HuH-7 (cell line): ENCODE results near the gene ARL3.
"Not testable (repeated sequence)": the region's sequence is repeated elsewhere in the genome, so short reads cannot be mapped to it uniquely, and the experiment has no call there.

Experiments
- DNase-seq: peaks from one replicate; pipeline ENCODE4 v3.0.0; 2011; ENCODE audit warnings: low spot score

The ARL3 gene

DNA sequence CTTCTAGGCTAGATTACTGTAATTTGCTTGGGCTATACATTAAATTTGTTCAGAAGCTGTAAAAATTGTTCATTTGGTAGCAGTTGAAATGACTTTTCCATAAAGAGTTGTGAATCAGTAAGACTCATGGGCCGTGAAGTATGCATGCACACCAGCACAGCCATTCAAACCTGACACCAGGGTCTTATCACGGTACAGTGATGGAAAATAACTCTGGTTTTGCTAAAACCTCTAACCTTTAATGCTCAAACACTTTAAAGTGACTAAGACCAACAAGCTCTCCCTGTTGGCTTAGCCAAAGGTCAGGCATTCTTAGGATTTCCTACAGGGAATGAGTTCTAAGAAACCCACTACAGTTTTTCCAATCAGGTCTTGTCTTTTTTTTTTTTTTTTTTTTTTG lies 11.5 kb downstream of the ARL3 start:
- DNase-seq: no peak

DNA sequence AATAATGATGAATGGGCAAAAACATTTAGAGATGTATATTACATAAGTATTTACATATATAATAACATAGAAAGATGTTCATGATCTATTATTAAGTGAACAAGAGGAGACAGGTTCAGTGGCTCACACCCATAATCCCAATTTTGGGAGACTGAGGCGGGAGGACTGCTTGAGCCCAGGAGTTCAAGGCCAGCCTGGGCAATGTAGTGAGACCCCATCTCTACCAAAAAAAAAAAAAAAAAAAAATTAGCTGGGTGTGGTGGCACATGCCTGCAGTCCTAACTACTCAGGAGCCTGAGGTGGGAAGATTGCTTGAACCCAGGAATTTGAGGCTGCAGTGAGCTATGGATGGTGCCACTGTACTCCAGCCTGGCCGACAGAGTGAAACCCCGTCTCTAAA lies 12.4 kb downstream of the ARL3 start:
- DNase-seq: no peak

DNA sequence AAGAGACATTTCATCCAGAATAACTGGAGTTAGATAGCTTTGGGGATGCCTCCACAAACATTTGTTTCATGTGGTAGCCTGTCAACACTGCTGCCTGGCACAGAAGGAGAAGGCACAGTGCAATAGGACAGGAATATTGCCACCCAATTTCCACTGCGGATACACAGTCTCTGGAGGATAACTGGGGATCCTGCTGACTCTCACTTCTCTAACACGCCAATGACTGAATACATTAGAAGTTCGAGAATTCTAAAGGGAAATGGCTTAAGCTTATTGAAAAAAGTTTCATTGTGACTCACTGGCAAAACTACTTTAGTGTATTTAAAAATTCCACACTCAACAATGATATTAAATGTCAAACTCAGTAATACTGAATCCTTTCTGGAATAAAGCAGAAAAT lies 12.9 kb downstream of the ARL3 start:
- no peak for DNase-seq

DNA sequence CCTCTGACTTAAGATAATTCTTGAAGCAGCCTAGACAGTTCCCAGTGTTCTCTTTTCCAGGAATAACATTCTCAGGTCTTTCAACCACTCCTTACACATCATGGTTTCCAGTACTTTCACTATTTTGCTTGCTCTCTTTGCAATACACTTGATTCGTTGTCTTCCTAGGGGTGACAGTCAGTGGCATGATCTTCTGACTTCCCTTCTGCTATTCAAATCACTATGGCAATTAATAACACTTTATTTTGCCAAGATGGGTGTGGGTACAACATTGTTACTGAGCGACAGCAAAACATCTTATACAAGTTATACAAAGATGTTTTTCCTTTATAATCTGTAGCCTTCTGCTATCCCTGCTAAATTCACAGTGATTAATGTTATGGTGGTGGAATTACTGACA lies 15.3 kb downstream of the ARL3 start:
- no peak for DNase-seq

DNA sequence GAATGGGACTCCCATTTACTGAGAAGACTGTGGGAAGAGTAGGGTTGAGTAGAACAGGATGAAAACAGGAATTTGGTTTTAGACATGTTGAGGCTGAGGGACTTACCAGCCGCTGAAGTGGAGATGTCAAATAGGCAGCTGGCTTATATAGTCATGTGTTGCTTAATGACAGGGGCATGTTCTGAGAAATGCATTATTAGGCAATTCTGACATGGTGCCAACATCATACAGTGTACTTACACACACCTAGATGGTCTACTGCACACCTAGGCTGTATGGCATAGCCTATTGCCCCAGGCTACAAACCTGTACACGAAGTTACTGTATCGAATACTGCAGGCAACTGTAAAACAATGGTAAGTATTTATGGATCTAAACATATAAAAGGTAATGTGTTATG lies 17.5 kb downstream of the ARL3 start:
- DNase-seq: no peak

DNA sequence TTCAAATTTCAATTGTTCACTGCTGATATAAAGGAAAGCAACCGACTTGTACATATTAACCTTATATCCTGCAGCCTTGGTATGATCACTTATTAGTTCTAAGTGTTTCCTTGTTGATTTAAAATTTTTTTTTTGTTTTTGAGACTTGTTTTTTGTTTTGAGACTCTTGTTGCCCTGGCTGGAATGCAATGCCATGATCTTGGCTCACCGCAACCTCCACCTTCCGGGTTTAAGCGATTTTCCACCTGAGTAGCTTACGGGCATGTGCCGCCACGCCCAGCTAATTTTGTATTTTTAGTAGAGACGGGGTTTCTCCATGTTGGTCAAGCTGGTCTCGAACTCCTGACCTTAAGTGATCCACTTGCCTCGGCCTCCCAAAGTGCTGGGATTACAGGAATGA lies 18.8 kb downstream of the ARL3 start:
- not testable (repeated sequence) for DNase-seq

DNA sequence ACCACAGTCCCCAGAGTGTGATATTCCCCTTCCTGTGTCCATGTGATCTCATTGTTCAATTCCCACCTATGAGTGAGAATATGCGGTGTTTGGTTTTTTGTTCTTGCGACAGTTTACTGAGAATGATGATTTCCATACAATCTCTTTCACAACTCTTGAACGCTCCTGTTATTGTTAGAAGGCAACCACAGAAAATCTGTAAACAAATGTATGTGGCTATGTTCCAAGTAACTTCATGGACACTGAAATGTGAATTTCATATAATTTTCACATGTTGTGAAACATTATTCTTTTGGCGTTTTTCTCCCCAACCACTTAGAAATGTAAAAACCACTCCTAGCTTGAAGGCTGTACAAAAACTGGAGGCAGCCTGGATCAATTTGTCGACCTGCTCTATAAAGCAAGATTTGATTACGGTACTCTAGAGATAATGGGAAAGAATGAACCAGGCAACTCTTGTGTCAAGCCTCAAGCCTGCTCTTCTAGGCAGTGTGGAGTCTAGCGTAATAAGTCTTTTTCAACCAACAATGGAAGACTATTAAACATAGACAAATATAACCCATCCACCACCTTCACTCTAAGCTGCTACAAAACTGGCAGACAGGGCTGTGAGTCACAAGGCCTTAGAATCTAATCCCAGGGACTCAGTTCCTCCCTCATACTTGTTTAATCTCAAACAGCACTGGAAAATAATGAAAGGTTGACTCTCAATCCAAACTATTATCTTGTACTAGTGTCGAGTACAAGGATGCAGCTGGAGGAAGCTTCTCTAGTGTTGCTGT lies 22.7 kb downstream of the ARL3 start:
- no peak for DNase-seq

DNA sequence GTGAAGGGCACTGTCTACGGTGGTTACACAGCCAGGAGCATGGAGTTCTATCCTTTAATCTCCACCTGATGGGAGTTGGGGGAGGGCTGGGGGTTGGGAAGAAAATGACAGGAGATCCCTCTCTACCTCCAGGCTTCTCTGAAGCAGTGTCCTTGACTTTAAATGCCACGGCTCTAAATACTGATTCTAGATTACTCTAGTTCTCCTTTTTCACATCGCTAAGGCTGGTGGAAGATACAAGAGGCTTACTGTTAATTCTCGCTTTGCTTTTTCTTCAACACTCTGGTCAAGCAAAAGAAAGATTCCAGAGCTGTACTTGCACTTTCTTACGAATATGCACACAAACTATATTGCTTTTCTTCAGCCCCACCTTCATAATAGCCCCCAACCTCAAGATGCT lies 30.5 kb downstream of the ARL3 start:
- DNase-seq: no peak

DNA sequence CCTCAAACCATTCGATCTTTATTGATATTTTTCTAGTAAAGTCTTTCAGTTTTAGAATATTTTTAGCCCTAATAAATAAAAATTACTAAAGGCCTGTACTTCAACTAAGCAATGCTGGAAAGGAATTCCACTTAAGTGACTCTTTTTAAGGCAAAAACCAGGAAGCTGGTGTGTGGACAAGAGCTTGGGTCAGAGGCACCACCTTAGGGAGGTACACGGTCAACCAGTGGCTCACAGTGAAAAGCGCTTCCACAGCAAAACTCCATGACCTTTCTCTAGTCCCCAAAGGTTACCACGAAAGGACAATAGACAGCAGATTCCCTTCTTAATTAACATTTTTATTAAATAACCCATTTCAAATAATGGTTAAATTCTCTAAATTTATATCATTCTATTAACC lies 31.2 kb downstream of the ARL3 start:
- no peak for DNase-seq

DNA sequence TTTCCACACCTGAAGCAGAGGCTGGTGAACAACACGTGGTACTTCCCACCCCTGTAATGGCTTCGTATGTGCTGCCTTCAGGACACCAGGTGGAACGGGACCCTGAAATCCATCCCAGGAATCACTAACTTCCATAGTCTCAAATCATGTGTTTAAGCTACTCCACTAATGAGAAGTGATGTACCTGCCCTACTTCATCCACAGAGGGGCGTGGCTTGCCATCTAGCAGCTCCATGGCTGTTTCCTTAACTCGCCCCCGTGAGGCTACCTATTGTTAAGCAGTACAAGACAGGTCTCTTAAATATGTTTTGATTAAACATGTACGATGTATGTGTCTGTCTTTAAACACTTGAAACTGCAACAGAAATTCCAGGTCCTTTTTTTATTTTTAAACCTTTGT lies 31.8 kb downstream of the ARL3 start:
- DNase-seq: no peak

DNA sequence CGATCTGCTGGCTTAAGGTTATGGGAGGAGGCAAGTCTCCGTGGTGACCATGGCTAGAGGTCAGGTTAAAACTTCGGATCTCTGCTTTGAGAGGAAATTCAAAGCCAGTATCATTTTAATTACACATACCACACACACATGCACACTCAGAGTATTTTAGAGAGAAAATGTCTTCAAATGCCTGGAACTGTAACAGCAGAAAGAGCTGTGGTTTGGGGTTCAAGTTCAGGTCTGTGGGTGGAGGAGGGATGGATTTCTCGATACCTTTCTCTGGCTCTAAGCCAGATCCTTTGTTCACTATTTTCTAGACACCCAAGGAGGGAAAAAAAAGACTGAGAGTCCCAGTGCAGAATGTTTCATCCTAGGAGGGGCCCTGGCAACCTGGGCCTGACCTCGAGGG lies 32.5 kb downstream of the ARL3 start:
- DNase-seq: no peak

DNA sequence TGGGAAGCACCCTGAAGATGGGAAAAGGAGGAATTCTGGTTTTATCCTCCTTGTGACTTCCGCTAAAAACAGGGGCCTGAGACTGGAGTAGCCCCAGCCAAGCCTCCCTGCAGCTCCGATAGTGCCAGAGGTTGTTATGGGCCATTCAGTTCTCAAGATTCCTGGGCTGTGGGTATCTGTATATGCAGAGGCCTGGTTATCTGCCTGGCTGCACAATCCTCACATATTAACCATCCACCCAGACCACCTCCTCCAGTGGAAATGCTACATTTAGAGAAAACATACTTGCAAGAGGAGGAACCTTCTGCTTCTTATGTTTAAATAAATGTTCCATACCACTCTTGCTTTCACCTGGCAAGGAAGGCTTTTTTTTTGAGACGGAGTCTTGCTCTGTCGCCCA lies 34.6 kb downstream of the ARL3 start:
- no peak for DNase-seq

DNA sequence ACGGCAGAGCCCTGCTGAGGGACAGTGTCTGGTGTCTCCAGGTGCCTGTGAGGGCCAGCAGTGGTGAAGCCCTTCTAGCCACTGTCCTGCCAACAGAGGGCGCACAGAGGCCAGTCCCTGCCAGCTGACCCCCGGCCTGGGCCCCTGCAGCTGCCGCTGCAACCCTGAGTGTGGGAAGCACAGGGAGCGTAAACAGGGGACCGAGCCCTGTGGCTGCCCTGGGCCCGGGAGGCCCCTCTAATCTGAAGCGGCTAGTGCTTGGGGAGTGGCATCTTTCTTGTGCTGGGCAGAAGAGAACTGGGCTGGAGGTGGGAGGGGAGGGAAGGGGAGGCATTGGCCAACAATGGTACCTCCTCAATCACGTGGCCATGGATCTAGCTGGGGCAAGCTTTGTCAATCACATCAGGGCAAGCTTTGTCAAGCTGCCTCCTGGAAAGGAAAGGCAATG lies 35.3 kb downstream of the ARL3 start:
- peak; percentile 86 for DNase-seq

DNA sequence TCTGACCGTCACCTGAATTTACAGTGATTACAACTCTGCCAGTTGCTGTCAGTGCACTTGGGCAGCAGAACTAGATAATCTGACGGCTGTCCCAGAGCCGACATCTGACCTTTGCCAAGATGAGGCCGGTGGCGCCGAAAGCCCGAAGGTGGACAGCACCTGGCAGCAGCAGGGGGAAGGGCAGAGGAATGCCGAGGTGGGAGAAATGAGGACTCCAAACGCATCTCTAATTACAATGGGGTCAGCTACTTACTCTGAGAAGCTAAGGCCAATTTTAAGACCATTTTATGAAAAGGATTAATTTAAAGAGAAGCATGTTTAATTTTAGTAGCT lies 36.2 kb downstream of the ARL3 start:
- DNase-seq: no peak

DNA sequence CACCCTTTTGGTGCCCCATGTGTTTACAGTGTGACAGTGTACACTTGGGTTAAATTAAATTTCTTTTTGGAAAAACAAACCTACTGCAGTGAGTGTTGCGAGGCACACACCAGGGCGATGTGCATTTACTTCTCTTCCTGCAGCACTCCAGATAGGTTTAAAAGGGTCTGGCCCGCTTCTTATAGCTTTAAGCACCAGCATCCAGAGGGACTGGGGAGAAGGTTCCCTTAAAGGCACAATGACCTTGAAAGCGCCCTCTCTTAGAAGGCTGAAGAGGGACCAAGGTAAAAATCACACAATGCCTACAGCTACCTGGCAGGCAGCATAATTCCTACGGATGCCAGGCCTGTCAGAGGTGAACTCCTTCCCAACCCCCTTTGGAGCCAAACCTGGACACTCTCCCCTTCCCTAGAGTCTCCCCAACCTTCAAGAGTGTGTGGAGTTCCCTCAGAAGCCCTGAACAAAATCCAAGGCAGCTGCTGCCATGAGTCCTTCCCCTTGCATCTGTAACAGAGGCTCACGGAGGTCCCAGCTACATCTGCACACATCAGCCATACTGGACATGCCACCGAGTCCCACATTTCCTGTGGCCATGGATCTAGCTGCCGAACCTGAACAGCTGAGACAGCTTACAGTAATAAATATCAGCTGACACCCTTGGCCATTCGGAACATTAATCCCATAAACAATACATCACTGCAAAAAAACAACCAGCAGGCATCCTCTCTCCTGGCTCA lies 36.7 kb downstream of the ARL3 start:
- DNase-seq: no peak

DNA sequence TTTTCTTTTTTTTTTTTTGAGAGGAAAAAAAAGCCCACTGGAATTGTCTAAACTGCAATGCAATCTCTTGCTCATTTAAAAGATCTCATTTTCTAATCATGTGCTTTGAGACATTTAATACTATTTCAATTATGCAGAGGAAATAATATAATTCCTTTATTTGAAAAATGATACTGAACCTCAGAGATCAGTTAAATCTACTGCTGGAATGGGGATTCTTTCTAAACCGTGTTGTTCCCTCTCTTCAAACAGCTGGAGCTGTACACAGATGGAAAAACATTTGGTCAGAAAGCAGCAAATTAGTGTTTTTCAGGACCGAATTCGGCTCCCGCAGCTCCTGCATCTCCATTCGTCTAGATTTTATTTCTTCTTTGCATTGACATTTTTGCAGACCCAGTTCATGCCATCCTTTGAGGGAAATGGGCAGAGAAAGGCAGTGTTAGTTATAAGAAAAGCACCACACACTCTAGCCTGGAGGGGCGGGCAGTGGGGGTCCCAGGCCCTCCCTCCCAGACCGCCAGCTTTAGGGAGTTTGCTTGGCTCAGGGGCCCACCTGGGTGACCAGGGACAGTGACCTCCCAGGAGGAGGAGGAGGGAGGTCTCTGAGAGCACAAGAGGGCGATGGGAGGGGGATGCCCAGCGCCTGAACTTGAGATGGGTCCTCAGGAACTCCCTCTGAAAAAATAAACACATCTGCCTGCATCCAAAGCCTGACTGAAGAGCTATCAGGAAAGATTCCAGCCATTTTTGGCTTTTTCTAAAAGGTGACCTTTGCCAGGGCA lies 37.5 kb downstream of the ARL3 start:
- DNase-seq: no peak

DNA sequence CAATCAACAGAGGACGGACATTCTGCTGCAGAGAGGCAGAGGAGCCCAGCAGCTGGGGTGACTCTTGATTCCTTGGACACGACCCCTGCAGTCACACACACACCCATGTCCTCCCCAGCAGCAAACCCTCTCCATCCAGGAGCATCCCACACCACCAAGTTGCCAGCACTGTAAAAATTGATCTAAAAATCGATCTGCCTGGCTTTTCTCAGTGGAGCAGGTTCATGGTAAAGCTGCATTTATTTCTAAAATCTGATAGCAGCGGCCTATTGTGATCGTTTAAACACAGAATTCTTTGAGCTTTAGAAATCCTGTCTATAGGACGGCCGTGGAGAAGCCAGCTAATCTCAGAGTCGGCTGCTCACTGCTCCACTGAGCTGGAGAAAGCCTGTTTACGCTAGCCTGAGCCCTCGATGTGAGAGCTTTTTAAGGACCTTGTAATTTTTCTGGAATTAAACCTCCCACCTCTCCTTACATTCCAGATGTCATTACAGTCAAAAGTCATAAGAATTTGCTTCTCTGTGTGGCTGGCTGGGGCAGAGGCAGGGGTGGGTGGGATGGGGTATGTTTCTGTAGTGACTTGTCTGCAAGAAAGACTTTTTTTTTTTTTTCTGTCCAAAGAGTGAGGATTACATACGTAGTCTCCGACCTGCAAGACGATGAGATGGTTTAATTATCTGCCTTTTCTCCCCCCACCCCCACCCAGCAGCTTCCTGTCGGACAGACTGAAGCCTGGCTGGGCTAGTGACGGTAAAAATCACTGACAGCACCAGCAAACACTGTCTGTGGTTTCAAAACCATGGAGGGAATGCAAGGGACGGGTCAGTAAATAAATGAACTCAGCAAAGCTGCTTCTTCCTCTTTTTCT lies 38.3 kb downstream of the ARL3 start:
- DNase-seq: no peak

DNA sequence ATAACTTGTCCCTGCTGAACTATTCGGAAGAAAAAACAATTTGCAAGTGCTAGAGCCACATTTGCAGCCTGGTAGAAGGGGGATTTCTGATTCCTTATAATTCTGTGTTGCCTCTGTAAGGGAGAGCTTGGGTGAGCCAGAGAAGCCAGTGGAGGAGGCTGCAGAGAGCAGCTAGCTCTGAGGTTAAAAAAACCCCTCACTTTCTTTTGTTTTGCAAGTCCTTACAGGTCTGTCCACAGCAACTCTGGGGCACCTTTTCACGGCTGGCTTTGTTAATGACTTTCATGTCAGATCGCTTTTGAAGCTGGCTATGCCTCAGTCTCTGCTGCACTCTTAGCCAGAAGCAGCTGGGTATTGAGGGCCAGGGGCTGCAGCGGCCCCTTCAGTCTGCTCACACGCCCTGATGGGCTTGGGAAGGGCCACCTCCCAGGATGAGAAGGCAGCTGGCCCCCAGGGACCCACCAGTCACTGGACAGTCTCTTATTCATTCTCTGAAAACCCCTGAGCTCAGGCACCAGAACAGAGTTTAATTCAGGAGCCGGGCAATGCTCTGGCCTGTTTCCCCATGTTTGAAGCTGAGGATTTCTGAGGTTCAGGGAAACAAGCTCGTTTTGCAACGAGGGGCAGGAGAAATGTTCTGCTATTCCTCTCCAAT lies 39.1 kb downstream of the ARL3 start:
- no peak for DNase-seq

DNA sequence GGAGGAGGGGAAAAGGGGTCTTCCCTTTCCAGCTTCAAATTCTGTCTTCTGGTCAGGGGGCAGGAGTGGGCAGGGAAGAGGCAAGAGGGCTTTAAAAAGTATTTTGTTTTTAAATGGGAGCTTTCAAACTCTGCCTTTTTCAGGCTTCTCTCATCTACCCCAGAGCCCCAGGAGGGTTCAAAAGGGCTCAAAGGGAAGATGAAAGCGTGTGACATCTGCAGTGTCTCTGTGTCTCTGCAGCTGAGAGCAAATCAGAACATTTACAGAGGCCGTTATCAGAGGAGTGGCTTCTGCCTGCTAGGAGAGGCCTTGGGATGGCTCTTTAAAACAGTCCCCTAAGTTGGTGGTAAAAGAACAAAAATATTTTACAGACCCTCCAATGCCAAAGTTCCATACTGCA lies 39.6 kb downstream of the ARL3 start:
- no peak for DNase-seq

DNA sequence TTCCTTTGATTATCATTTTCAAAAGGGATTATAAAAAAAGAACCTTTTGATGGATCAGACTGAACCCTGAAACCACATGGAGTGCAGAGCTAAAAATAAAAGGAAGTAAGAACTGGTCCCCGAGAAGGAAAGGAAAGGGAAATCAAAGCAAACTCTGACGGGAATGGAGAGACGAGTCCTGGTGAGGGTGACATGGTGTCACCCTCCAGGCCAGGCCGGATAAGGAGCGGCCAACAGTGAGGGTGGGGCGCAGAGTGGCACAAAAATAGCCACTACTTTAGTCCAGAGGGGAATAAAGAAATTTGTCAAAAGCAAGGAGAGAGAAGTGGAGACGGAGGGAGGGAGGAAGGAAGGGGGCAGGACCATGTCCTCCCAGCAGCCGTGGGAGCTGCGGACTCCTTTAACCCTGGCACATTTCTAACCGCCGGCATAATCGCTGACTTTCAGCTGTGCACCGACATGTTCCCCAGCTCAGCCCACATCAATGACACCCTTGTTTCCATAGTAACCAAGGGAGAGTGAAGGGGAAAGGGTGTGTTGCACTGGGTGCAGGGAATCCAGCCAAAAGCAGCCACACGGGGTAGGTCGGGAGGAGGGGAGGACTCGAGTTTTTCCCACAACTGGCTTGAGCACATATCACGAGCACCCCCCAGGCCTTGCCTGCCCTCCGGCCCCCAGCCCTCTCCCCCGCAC lies 40.2 kb downstream of the ARL3 start:
- no peak for DNase-seq

DNA sequence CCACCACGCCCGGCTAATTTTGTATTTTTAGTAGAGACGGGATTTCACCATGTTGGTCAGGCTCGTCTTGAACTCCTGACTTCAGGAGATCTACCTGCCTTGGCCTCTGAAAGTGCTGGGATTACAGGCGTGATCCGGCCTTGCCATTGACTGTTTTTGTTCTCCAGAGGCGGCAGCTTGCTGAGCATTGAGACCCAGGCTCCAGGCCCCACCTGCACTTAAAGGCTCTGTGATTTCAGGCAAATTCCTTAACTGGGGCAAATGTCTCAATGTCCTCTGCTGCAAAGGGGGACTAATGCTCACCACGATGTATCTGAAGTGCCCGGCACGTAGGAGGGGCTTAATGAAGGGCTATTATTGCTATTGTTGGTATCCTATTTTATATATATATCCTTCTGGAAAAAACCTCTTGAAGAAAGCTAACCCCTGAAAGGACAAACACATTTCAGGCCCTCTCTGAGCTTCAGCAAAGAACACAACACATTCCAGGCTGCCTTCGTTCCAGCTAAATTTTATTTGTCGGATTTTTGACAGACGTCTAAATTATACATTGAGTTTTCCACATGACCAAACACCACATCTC lies 40.9 kb downstream of the ARL3 start:
- DNase-seq: no peak
